HepG2 (cell line): ENCODE data around the gene GFPT2. TPM values are rescaled to one million over a fixed set of nuclear protein-coding genes. Genes with fewer than 3 reads are reported as not detected.
A peak's percentile ranks its signal among the peaks of the same experiment; 100 is the strongest.

Experiments used
- ATAC-seq: fragments of 200-7000 bp; cut with Tn5 transposase; 3 replicates; pipeline ENCODE4 v1.9.1; 2020; ENCODE audit warnings: mild to moderate bottlenecking, moderate library complexity
- BruUV-seq: library from RNA; stranded (reverse); fragments of 400-500 nt; replicated peaks from 2 replicates; lab custom pipeline; 2021; lab: Mats Ljungman, UMichigan
- CTCF ChIA-PET: fragments of 300-600 bp; formaldehyde crosslinking; extraction: SDS; loops from one replicate; lab custom pipeline; 2021; ENCODE audit warnings: low total read pairs, inconsistent platforms, low intra/inter-chr PET ratio; lab: Yijun Ruan, JAX
- POLR2A ChIA-PET: fragments of 350-600 bp; sonication (Branson Sonifier 250); formaldehyde crosslinking; loops from one replicate; lab custom pipeline; 2020; ENCODE audit warnings: antibody characterized with exemption, inconsistent platforms; lab: Yijun Ruan, JAX
- DNase-seq: peaks from one replicate; pipeline ENCODE4 v3.0.0-alpha.2; 2015; ENCODE audit warnings: low spot score
- FAIRE-seq: peaks from 3 replicates; lab custom pipeline; 2011; peaks lifted over from hg19 to GRCh38; lab: Jason Lieb, UNC
- H2AFZ ChIP-seq: one replicate; pipeline ENCODE4 v1.6.1; 2011; ENCODE audit warnings: low read length, inconsistent platforms
- H3K27ac ChIP-seq: fragments of 300-600 bp; 3 replicates; pipeline ENCODE4 v1.8.0; 2011; ENCODE audit warnings: mixed run types, mild to moderate bottlenecking, mixed read lengths, low read length, inconsistent platforms; ENCODE audit not compliant: insufficient read depth; ENCODE audit errors: extremely low read length
- H3K27me3 ChIP-seq, 2 experiments: fragments of 200-600 bp in 1 of 2; 2 replicates in 1 of 2; 3 replicates in 1 of 2; pipeline versions ENCODE4 v1.6.0 to v1.8.0; 2011; ENCODE audit warnings: low read length in 2 of 2, mild to moderate bottlenecking in 2 of 2, moderate library complexity in 2 of 2, inconsistent platforms in 1 of 2; ENCODE audit not compliant: insufficient read depth in 2 of 2, control insufficient read depth in 1 of 2
- H3K36me3 ChIP-seq, 2 experiments: fragments of 200-600 bp in 1 of 2; replicated peaks in 1 of 2; 2 replicates in 1 of 2; 3 replicates in 1 of 2; pipeline versions ENCODE4 v1.5.1 to v1.8.0; 2011; ENCODE audit warnings: low read length in 2 of 2, inconsistent platforms in 1 of 2; ENCODE audit not compliant: insufficient read depth in 2 of 2, control insufficient read depth in 1 of 2
- H3K4me1 ChIP-seq: 2 replicates; pipeline ENCODE4 v1.5.1; 2012; ENCODE audit warnings: low read length, inconsistent platforms; ENCODE audit not compliant: insufficient read depth
- H3K4me2 ChIP-seq: 2 replicates; pipeline ENCODE4 v1.6.0; 2011; ENCODE audit warnings: low read depth, low read length, inconsistent platforms
- H3K4me3 ChIP-seq, 3 experiments: fragments of 200-600 bp in 1 of 3; sonication (generic), shearing (Covaris generic) in 1 of 3; replicated peaks in 1 of 3; 2 replicates each; pipeline ENCODE4 v1.5.1; 2011 to 2016; ENCODE audit warnings: low read length in 3 of 3, inconsistent platforms in 2 of 3, low read depth in 2 of 3, mild to moderate bottlenecking in 2 of 3, control low read depth in 1 of 3, mixed read lengths in 1 of 3; ENCODE audit not compliant: insufficient read depth in 1 of 3
- H3K79me2 ChIP-seq: one replicate; pipeline ENCODE4 v1.6.1; 2011; ENCODE audit warnings: low read length, inconsistent platforms; ENCODE audit not compliant: insufficient read depth
- H3K9ac ChIP-seq: 2 replicates; pipeline ENCODE4 v1.6.0; 2011; ENCODE audit warnings: mild to moderate bottlenecking, low read depth, low read length, inconsistent platforms; ENCODE audit not compliant: insufficient read depth
- H3K9me3 ChIP-seq: 2 replicates; pipeline ENCODE4 v1.5.1; 2012; ENCODE audit warnings: mild to moderate bottlenecking, low read length
- H4K20me1 ChIP-seq: 2 replicates; pipeline ENCODE4 v1.6.0; 2011; ENCODE audit warnings: inconsistent platforms, mild to moderate bottlenecking, low read length, moderate library complexity; ENCODE audit not compliant: insufficient read depth
- JUND ChIP-seq: sonication (generic); formaldehyde crosslinking; IDR thresholded peaks from 2 replicates; pipeline ENCODE4 v1.8.0; 2022; ENCODE audit warnings: mild to moderate bottlenecking, missing genetic modification reagents
- LCORL ChIP-seq, 2 experiments: fragments of 450-650 bp in 1 of 2; sonication (generic) in 1 of 2; formaldehyde crosslinking in 1 of 2; IDR thresholded peaks; 2 replicates each; pipeline versions ENCODE4 v1.5.0 to v1.6.1; 2017 to 2020; ENCODE audit warnings: antibody characterized with exemption in 1 of 2, missing genetic modification reagents in 1 of 2
- MED8 ChIP-seq: sonication (generic); formaldehyde crosslinking; IDR thresholded peaks from 2 replicates; pipeline ENCODE4 v1.8.1; 2023; ENCODE audit warnings: mild to moderate bottlenecking, missing genetic modification reagents; ENCODE audit not compliant: insufficient replicate concordance
- REXO4 ChIP-seq: sonication (generic); formaldehyde crosslinking; IDR thresholded peaks from 2 replicates; pipeline ENCODE4 v1.8.0; 2022; ENCODE audit warnings: missing genetic modification reagents, mild to moderate bottlenecking, borderline replicate concordance
- SSRP1 ChIP-seq: IDR thresholded peaks from 2 replicates; pipeline ENCODE4 v1.6.1; 2016; ENCODE audit warnings: control low read depth
- ZNF207 ChIP-seq: fragments of 450-650 bp; IDR thresholded peaks from 2 replicates; pipeline ENCODE4 v1.6.1; 2016; ENCODE audit warnings: antibody characterized with exemption, borderline replicate concordance
- ZNF460 ChIP-seq: sonication (generic); formaldehyde crosslinking; IDR thresholded peaks from 2 replicates; pipeline ENCODE4 v1.5.1; 2020; ENCODE audit warnings: missing genetic modification reagents, mild to moderate bottlenecking, borderline replicate concordance
- ZNF720 ChIP-seq: sonication (generic); formaldehyde crosslinking; IDR thresholded peaks from 2 replicates; pipeline ENCODE4 v1.4.0; 2020; ENCODE audit warnings: missing genetic modification reagents
- ZNF75D ChIP-seq: sonication (generic); formaldehyde crosslinking; IDR thresholded peaks from 2 replicates; pipeline ENCODE4 v1.8.1; 2023; ENCODE audit warnings: missing genetic modification reagents, mild to moderate bottlenecking, borderline replicate concordance
- WGBS: methylation state at CpG from one replicate; pipeline ENCODE4 v1.1.6; 2017; ENCODE audit warnings: low lambda C conversion rate; 5-methylcytosine and 5-hydroxymethylcytosine counted together
- in situ Hi-C: cut with HindIII; loops from 2 replicates; pipeline ENCODE4 v1.10.0; 2017; ENCODE audit warnings: low pct_unique_long_range_greater_than_20kb; ENCODE audit not compliant: extremely low pct_ligation_motif_present
- intact Hi-C: fragments of 100-400 bp; cut with micrococcal nuclease; formaldehyde crosslinking; loops from one replicate; pipeline ENCODE4 v1.10.0; 2022; ENCODE audit not compliant: unreplicated experiment
- polyA plus RNA-seq, 8 experiments: library from polyadenylated mRNA; depleted of rRNA in 3 of 8; stranded (reverse) in 7 of 8; unstranded in 1 of 8; fragments of >200 nt; fragmentation: Illumina TruSeq in 4 of 8; extraction: Trizol in 4 of 8; gene quantifications; 2 replicates each; pipeline versions ENCODE4 v1.2.1 to v1.2.3, GENCODE V29; 2011 to 2016; ENCODE audit warnings: low read depth in 4 of 8, missing spikeins in 1 of 8, mixed read lengths in 1 of 8; ENCODE audit not compliant: insufficient read depth in 1 of 8
- total RNA-seq, 5 experiments: library from RNA; depleted of rRNA; stranded (reverse); fragments of >200 nt; fragmentation: Illumina TruSeq; extraction: Trizol; gene quantifications; 2 replicates each; pipeline ENCODE4 v1.2.3, GENCODE V29; 2016; ENCODE audit warnings: low read depth in 1 of 5
- TF ChIP-seq, protein P1 (sequence below): sonication (generic); formaldehyde crosslinking; IDR thresholded peaks from 2 replicates; pipeline ENCODE4 v1.4.0; 2020; ENCODE audit warnings: mild to moderate bottlenecking, missing genetic modification reagents
- TF ChIP-seq, protein P2 (sequence below): sonication (generic); formaldehyde crosslinking; IDR thresholded peaks from 2 replicates; pipeline ENCODE4 v1.5.0; 2020; ENCODE audit warnings: missing genetic modification reagents
- TF ChIP-seq, protein P3 (sequence below): sonication (generic); formaldehyde crosslinking; IDR thresholded peaks from 2 replicates; pipeline ENCODE4 v1.5.1; 2020; ENCODE audit warnings: missing genetic modification reagents, mild to moderate bottlenecking, borderline replicate concordance
- TF ChIP-seq, protein P4 (sequence below): sonication (generic); formaldehyde crosslinking; IDR thresholded peaks from 2 replicates; pipeline ENCODE4 v1.5.0; 2020; ENCODE audit warnings: missing genetic modification reagents, mild to moderate bottlenecking, borderline replicate concordance

GFPT2 gene
- total and polyA plus RNA-seq, 2 of the 13 experiments (the other 11 are each of a cell fraction or from before 2014, with no cell fraction given) = 0.18 TPM

DNA sequence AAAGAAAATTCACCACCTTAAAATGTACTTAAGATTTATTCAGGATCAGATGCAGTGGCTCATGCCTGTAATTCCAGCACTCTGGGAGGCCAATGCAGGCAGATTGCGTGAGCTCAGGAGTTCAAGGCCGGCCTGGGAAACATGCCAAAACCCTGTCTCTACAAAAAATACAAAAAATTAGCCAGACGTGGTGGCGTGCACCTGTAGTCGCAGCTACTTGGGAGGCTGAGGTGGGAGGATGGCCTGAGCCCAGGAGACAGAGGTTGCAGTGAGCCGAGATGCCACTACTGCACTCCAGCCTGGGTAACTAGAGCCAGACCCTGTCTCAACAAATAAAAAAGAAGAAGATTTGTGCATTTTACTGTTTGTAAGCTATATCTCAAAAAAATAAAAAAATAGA lies 34.7 kb upstream of the GFPT2 start:
- H3K79me2 ChIP-seq = no peaks in the 10 kb centered on the region
- FAIRE-seq = no peak
- H3K27ac ChIP-seq = no peak overlapping the region
- no peaks in the 10 kb centered on the region for H4K20me1 ChIP-seq
- H3K9ac ChIP-seq = no peak overlapping the region
- ChIA-PET CTCF (no interaction called here), POLR2A (no interaction called here)
- no peak overlapping the region for H3K4me2 ChIP-seq
- H3K9me3 ChIP-seq = no peaks in the 10 kb centered on the region
- no peak for ATAC-seq
- peaks cover 0 to 6% of the 10 kb centered on the region in 2 experiments; a peak in 2 of 5 replicates for H3K27me3 ChIP-seq
- no peak overlapping the region for H3K4me3 ChIP-seq
- no peaks in the 10 kb centered on the region for H3K36me3 ChIP-seq
- H3K4me1 ChIP-seq = no peaks in the 10 kb centered on the region
- DNase-seq = no peak
- 44% methylated on average over 6 of the region's 6 CpGs for WGBS
- no peak for TF ChIP-seq ZNF75D (CRISPR knock-in tag)
- no peak for TF ChIP-seq REXO4 (CRISPR knock-in tag)
- TF ChIP-seq ZNF460 (CRISPR knock-in tag) = peak; percentile 60; the same call in 1 of the 2 replicates
- H2AFZ ChIP-seq = no peak overlapping the region
- intact Hi-C loops = no loop called here
- BruUV-seq = no TSS peak
- in situ Hi-C loops = no loop called here

DNA sequence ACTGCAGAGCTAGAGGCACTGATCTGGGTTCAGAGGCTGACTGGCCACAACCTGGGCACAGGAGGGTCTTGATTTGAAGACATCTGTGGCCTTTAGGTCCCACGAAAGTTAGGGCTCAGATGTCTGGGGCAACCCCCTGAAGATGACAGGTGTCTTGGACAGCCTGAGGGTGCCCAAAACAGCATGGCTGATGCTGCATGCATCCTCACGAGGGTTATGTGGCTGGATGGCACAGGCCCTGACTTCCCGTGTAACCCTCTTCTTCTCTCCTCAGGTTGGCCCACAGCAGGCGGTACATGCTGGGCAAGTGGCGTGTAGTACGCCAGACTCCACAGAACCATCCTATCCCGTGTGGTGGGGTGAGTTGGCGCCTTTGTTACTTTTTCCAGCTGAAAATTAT lies 29.8 kb upstream of the GFPT2 start:
- FAIRE-seq = no peak
- in situ Hi-C loops (no loop called here), intact Hi-C loops (no loop called here)
- Histone ChIP-seq H4K20me1 (no peaks in the 10 kb centered on the region), H3K4me3 (no peak overlapping the region), H2AFZ (no peak overlapping the region), H3K27me3 (peaks cover 8 to 43% of the 10 kb centered on the region in 2 experiments), H3K4me1 (no peaks in the 10 kb centered on the region), H3K79me2 (no peaks in the 10 kb centered on the region), H3K36me3 (no peaks in the 10 kb centered on the region), H3K4me2 (no peak overlapping the region), H3K9ac (no peak overlapping the region), H3K27ac (no peak overlapping the region), H3K9me3 (no peaks in the 10 kb centered on the region)
- WGBS = 42% methylated on average over 5 of the region's 8 CpGs
- BruUV-seq = no TSS peak
- POLR2A ChIA-PET = no interaction called here
- ATAC-seq = no peak
- CTCF ChIA-PET = no interaction called here
- DNase-seq = no peak
- TF ChIP-seq, protein P1, sequence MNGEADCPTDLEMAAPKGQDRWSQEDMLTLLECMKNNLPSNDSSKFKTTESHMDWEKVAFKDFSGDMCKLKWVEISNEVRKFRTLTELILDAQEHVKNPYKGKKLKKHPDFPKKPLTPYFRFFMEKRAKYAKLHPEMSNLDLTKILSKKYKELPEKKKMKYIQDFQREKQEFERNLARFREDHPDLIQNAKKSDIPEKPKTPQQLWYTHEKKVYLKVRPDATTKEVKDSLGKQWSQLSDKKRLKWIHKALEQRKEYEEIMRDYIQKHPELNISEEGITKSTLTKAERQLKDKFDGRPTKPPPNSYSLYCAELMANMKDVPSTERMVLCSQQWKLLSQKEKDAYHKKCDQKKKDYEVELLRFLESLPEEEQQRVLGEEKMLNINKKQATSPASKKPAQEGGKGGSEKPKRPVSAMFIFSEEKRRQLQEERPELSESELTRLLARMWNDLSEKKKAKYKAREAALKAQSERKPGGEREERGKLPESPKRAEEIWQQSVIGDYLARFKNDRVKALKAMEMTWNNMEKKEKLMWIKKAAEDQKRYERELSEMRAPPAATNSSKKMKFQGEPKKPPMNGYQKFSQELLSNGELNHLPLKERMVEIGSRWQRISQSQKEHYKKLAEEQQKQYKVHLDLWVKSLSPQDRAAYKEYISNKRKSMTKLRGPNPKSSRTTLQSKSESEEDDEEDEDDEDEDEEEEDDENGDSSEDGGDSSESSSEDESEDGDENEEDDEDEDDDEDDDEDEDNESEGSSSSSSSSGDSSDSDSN (CRISPR knock-in tag) = no peak
- no peak for TF ChIP-seq LCORL (IDR thresholded peaks at IDR 0.05)
- no peak for TF ChIP-seq LCORL (CRISPR knock-in tag; IDR thresholded peaks at IDR 0.05)
- TF ChIP-seq SSRP1 (CRISPR knock-in tag) = no peak
- TF ChIP-seq, protein P2, sequence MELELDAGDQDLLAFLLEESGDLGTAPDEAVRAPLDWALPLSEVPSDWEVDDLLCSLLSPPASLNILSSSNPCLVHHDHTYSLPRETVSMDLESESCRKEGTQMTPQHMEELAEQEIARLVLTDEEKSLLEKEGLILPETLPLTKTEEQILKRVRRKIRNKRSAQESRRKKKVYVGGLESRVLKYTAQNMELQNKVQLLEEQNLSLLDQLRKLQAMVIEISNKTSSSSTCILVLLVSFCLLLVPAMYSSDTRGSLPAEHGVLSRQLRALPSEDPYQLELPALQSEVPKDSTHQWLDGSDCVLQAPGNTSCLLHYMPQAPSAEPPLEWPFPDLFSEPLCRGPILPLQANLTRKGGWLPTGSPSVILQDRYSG (CRISPR knock-in tag) = no peak
- no peak for TF ChIP-seq JUND (CRISPR knock-in tag)
- TF ChIP-seq, protein P3, sequence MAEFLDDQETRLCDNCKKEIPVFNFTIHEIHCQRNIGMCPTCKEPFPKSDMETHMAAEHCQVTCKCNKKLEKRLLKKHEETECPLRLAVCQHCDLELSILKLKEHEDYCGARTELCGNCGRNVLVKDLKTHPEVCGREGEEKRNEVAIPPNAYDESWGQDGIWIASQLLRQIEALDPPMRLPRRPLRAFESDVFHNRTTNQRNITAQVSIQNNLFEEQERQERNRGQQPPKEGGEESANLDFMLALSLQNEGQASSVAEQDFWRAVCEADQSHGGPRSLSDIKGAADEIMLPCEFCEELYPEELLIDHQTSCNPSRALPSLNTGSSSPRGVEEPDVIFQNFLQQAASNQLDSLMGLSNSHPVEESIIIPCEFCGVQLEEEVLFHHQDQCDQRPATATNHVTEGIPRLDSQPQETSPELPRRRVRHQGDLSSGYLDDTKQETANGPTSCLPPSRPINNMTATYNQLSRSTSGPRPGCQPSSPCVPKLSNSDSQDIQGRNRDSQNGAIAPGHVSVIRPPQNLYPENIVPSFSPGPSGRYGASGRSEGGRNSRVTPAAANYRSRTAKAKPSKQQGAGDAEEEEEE (CRISPR knock-in tag) = no peak
- TF ChIP-seq, protein P4, sequence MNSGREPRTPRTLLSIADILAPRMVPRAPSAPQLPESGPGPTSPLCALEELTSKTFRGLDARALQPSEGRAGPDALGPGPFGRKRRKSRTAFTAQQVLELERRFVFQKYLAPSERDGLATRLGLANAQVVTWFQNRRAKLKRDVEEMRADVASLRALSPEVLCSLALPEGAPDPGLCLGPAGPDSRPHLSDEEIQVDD (CRISPR knock-in tag) = no peak
- no peak for TF ChIP-seq ZNF207
- TF ChIP-seq ZNF720 (CRISPR knock-in tag) = no peak
- TF ChIP-seq MED8 (CRISPR knock-in tag) = no peak
